Fibroblast of lung (primary cell): ENCODE results near the gene KCTD13. TPM values are rescaled to one million over a fixed set of nuclear protein-coding genes. Genes with fewer than 3 reads are reported as not detected.

Experiments used
- DNase-seq, 2 donors: peaks; one replicate each; pipeline versions ENCODE4 v3.0.0 to v3.0.0-alpha.2; 2010; ENCODE audit warnings: low read depth in 2 of 2
- H2AFZ ChIP-seq: 2 replicates; pipeline ENCODE4 v1.5.1; 2012; ENCODE audit warnings: low read length, control low read depth, inconsistent platforms
- H3K27ac ChIP-seq: 2 replicates; pipeline ENCODE4 v1.5.1; 2011; ENCODE audit warnings: low read length, control low read depth; ENCODE audit not compliant: insufficient read depth
- H3K27me3 ChIP-seq: 2 replicates; pipeline ENCODE4 v1.5.1; 2011; ENCODE audit warnings: mild to moderate bottlenecking, low read length; ENCODE audit not compliant: control insufficient read depth, insufficient read depth
- H3K36me3 ChIP-seq: 2 replicates; pipeline ENCODE4 v1.5.1; 2011; ENCODE audit warnings: low read length; ENCODE audit not compliant: control insufficient read depth, insufficient read depth
- H3K4me1 ChIP-seq: 2 replicates; pipeline ENCODE4 v1.5.1; 2011; ENCODE audit warnings: low read length; ENCODE audit not compliant: control insufficient read depth, insufficient read depth; ENCODE audit errors: extremely low read depth
- H3K4me2 ChIP-seq: 2 replicates; pipeline ENCODE4 v1.5.1; 2011; ENCODE audit warnings: low read length, control low read depth; ENCODE audit not compliant: insufficient read depth; ENCODE audit errors: extremely low read depth
- H3K4me3 ChIP-seq, 4 experiments: fragments of 200-600 bp in 1 of 4; sonication (generic) in 1 of 4; replicated peaks in 1 of 4; 2 replicates each; pipeline ENCODE4 v1.5.1; 2011 to 2016; ENCODE audit warnings: low read length in 4 of 4, low read depth in 3 of 4, mild to moderate bottlenecking in 3 of 4, control low read depth in 2 of 4, inconsistent platforms in 1 of 4, mixed read lengths in 1 of 4; ENCODE audit not compliant: insufficient read depth in 1 of 4; ENCODE audit errors: control extremely low read depth in 1 of 4
- H3K79me2 ChIP-seq: 2 replicates; pipeline ENCODE4 v1.5.1; 2012; ENCODE audit warnings: mild to moderate bottlenecking, low read length, inconsistent platforms; ENCODE audit not compliant: control insufficient read depth, insufficient read depth
- H3K9ac ChIP-seq: 2 replicates; pipeline ENCODE4 v1.5.1; 2011; ENCODE audit warnings: mild to moderate bottlenecking, low read length, control low read depth; ENCODE audit not compliant: insufficient read depth
- H3K9me3 ChIP-seq: 2 replicates; pipeline ENCODE4 v1.5.1; 2012; ENCODE audit warnings: low read depth, low read length; ENCODE audit not compliant: control insufficient read depth, insufficient read depth
- H4K20me1 ChIP-seq: 2 replicates; pipeline ENCODE4 v1.5.1; 2011; ENCODE audit warnings: low read length; ENCODE audit not compliant: control insufficient read depth, insufficient read depth; ENCODE audit errors: extremely low read depth
- CTCF ChIP-seq, 2 donors: IDR thresholded peaks in 1 of 2; conservative IDR thresholded peaks in 1 of 2; 1 replicate in 1 of 2; 2 replicates in 1 of 2; pipeline ENCODE4 v1.5.1; 2011 to 2012; ENCODE audit warnings: low read length in 2 of 2, control low read depth in 1 of 2, inconsistent platforms in 1 of 2, low read depth in 1 of 2, mild to moderate bottlenecking in 1 of 2
- EZH2 ChIP-seq: IDR thresholded peaks from 2 replicates; pipeline ENCODE4 v1.5.1; 2012; ENCODE audit warnings: low read length, control low read depth, mild to moderate bottlenecking; ENCODE audit errors: missing control alignments
- polyA plus RNA-seq, 2 donors: library from polyadenylated mRNA; depleted of rRNA in 1 of 2; stranded (reverse) in 1 of 2; unstranded in 1 of 2; fragments of >200 nt; gene quantifications; 2 replicates each; pipeline ENCODE4 v1.2.1, GENCODE V29; 2011 to 2012; ENCODE audit warnings: missing spikeins in 1 of 2
- total RNA-seq: library from RNA; depleted of rRNA; stranded (reverse); fragments of >200 nt; gene quantifications from 2 replicates; pipeline ENCODE4 v1.2.1, GENCODE V29; 2014

The KCTD13 gene
- total and polyA plus RNA-seq, 2 donors (not counting 1 experiment from before 2014, with no cell fraction given): 5.9 to 6.3 TPM

- H3K79me2 ChIP-seq: no peaks in the 10 kb centered on the region
- H2AFZ ChIP-seq: no peak overlapping the region
- H3K27me3 ChIP-seq: no peaks in the 10 kb centered on the region
- H3K9ac ChIP-seq: no peak overlapping the region
- no peaks in the 10 kb centered on the region for H3K36me3 ChIP-seq
- no peak overlapping the region for H3K4me2 ChIP-seq
- DNase-seq: peak in 1 of 2 donors; percentile 13
- H4K20me1 ChIP-seq: no peaks in the 10 kb centered on the region
- no peak overlapping the region for H3K4me3 ChIP-seq
- no peak overlapping the region for H3K27ac ChIP-seq
- H3K9me3 ChIP-seq: no peaks in the 10 kb centered on the region
- no peaks in the 10 kb centered on the region for H3K4me1 ChIP-seq
- no peak for TF ChIP-seq CTCF (conservative IDR thresholded peaks at IDR 0.05 in 1 of 2, IDR thresholded peaks at IDR 0.05 in 1 of 2; ENCODE audit: low read depth in 1 of 2, low read length in 2 of 2)
- TF ChIP-seq EZH2: no peak
Observed at GRCh38 chr16:29909391-29909790, 16.6 kb downstream of the KCTD13 start.

- H3K9me3 ChIP-seq: no peaks in the 10 kb centered on the region
- no peaks in the 10 kb centered on the region for H3K27me3 ChIP-seq
- H3K4me2 ChIP-seq: no peak overlapping the region
- no peaks in the 10 kb centered on the region for H3K4me1 ChIP-seq
- H3K27ac ChIP-seq: no peak overlapping the region
- H2AFZ ChIP-seq: no peak overlapping the region
- H3K36me3 ChIP-seq: no peaks in the 10 kb centered on the region
- DNase-seq: no peak
- no peak overlapping the region for H3K9ac ChIP-seq
- no peaks in the 10 kb centered on the region for H4K20me1 ChIP-seq
- H3K79me2 ChIP-seq: no peaks in the 10 kb centered on the region
- TF ChIP-seq CTCF (conservative IDR thresholded peaks at IDR 0.05 in 1 of 2, IDR thresholded peaks at IDR 0.05 in 1 of 2; ENCODE audit: low read depth in 1 of 2, low read length in 2 of 2) (no peak), EZH2 (no peak)
- H3K4me3 ChIP-seq: no peak overlapping the region
Observed at GRCh38 chr16:29908719-29909220, 17.3 kb downstream of the KCTD13 start.

GRCh38 chr16:29907973-29908372 lies 18.1 kb downstream of the KCTD13 start:
- Histone ChIP-seq H3K27me3 (no peaks in the 10 kb centered on the region), H3K9me3 (no peaks in the 10 kb centered on the region), H3K4me1 (no peaks in the 10 kb centered on the region), H2AFZ (no peak overlapping the region), H3K9ac (no peak overlapping the region), H3K4me2 (no peak overlapping the region), H3K79me2 (no peaks in the 10 kb centered on the region), H3K36me3 (no peaks in the 10 kb centered on the region), H4K20me1 (no peaks in the 10 kb centered on the region), H3K27ac (no peak overlapping the region), H3K4me3 (no peak overlapping the region)
- TF ChIP-seq EZH2: no peak
- no peak for TF ChIP-seq CTCF (conservative IDR thresholded peaks at IDR 0.05 in 1 of 2, IDR thresholded peaks at IDR 0.05 in 1 of 2; ENCODE audit: low read depth in 1 of 2, low read length in 2 of 2)
- no peak for DNase-seq
